AG20443 (cell line): ENCODE measurements around the gene S100P.
"Not testable (repeated sequence)": the region's sequence is repeated elsewhere in the genome, so short reads cannot be mapped to it uniquely, and the experiment has no call there.

ENCODE experiments used
- DNase-seq: peaks from one replicate; pipeline ENCODE4 v3.0.0; 2012; ENCODE audit warnings: low spot score, mixed read lengths

S100P gene

GRCh38 chr4:6724421-6725111 is 30.9 kb downstream of the S100P start:
- peak; percentile 53 for DNase-seq

DNA sequence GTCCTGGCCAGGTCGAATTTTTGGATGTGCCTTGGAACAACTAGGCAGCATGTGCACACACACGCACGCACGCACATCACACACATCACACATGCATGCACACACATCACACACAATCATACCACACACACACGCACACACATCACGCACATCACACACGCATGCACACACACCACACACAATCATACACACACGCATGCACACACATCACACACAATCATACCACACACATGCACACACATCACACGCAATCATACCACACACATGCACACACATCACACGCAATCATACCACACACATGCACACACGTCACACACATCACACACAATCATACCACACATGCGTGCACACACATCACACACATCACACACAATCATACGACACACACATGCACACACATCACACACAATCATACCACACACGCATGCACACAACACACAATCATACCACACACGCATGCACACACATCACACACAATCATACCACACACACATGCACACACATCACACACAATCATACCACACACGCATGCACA is 31.8 kb downstream of the S100P start:
- DNase-seq, result not testable (repeated sequence)

DNA sequence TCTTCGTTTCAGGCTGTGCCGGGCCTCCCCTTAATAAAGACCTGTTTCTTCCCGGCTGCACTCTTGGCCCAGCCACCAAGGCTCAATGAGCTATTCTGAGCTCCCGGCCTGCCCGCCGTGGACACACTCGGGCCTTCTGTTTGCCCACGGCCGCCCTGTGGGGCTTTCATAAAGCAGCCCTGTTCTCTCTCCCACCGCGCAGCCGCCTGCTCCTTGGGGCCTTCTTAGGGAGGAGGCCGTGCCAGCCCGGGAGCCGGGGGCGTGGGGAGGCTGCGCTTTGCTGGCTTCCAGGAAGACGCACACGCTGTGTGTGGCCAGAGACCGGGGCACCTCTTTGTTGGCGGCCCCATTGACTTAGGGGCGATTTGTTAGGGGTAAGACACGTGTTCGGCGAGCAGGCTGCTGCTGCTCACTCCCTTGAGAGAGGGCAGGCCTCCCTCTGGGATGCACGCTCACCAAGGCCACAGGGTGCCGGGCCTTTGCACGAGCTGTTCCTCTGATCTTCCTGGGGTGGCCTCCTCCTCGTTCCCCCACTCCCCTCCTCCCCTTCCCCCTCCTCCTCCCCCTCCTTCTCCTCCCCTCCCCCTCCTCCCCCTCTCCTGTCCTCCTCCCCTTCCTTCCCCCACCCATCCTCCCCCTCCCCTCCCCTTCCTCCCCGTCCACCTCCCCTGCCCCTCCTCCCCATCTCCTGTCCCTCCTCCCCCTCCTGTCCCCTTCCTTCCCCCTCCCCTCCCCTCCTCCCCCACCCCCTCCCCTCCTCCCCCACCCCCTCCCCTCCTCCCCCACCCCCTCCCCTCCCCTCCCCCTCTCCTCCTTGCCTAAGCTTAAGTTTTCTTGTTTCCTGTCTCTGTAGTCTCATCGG is 33.6 kb downstream of the S100P start:
- peak; percentile 67 for DNase-seq

DNA sequence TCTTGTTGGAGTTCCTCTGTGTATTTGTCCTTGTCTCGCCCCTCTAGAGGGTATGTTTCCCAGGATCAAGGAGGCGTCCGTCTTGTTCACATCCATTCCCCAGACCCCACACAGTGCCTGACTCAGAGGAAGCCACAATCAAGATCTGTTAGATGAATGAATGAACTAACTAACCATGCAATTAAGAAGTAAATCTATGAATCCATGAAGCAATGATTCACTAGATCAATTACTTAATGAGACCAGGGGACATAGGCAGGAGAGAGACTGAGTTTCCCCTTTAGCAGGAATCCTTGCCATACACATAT is 34.2 kb downstream of the S100P start:
- DNase-seq, result no peak

DNA sequence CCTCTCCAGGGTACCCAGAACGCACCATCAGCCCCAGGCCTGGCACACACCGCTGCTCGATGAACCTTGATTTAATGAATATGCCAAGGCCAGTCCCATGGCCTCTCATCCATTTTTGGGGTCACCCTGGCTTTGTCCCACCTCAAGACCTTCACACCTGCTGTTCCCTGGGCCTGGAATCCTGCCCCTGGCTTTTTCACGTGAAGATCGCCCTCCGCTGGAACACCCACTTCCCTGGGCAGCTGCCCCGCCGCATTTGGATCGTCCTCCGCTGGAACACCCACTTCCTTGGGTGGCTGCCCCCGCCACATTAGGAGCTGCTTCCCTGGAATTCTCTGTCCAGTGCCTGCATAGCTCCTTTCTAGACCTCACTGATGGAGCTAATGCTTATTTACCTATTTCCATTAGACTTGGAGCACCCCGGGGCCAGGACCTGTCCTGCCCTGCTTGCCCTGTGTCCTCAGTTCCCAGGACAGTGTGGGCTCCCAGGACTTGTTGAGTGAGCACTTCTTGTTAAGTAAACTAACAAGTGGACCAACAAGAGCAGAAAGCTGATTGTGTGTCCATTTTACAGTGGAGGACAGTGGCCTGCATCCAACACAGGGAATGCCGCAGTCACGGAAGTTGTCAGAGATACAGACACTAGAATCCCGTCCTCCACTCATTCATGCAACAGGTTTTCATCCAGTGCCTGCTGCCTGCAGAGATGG is 34.8 kb downstream of the S100P start:
- no peak for DNase-seq

GRCh38 chr4:6730603-6731317 is 37.1 kb downstream of the S100P start:
- DNase-seq, result peak; percentile 12

DNA sequence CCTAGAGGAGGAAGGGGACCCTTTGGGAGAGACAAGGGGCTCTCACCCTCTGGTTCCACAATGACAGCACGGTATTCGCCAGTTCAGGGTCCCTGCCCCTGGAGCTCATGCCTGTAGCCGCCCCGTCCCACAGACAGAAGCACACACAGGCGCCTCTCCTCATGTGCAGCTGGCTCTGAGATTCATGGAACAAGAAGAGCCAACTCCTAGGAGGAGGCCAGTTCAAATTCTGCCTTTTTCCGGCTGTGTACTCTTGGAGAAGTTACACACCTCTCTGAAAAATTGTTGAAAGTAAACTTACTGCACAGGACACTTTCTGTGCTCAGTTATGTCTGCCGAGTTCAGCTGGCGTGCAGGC is 37.6 kb downstream of the S100P start:
- no peak for DNase-seq

DNA sequence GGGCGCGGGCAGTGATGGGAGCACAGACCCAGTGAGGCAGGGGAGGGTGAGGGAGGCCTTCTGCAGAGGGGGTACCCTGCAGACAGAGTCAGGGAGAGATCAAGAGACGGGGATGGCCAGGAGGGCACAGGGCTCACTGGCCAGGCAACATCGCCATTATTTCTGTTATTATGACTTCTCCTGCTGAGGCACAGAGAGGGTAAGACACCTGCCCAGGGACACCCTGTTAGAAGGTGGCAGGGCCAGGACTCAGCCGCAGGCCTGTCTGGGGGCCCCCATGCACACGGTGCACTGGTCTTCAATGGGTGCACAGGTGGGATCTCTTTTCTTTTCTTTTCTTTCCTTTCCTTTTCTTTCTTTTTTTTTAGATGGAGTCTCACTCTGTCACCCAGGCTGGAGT is 38.1 kb downstream of the S100P start:
- no peak for DNase-seq

DNA sequence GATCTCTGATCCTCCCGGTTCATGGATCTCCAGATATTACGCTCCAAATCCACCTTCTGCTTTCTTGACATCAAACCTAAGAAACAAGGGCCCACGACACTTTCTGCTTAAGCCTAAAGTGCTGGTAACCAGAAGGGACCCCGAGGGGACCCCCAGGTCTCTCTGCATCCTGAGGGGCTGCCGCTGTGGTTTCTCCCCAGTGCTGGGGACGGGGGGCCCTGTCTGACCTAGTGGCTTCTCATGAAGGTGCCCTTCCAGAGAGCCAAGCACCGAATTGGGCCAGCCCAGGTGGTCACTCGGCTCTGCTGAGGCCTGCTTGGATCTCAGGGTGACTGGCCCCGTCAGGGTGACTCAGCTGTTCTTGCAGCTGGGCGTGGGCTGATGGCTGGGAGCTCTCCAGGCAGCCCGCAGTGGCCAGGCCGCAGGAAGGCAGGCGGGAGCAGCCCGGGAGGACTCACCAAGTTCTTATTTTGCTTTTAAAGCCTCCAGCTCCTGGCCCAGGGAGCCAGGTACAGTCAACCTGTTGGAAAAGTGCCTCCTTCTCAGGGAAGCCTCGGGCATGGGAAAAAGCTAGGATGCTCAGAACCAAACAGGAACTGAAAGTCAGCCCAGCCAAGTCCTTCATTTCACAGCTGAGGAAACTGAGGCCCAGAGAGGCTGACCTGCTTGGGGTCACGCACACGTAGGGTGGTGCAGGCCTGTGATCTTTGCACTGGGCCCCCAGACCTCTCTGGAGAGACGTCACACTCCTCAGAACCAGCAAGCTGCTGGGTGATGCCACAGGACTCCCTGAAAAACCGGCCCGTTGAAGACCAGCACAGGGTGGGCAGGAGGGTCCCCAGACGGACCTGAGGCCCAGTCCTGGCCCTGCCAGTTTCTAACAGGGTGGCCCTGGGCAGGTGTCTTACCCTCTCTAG is 39.0 kb downstream of the S100P start:
- peak; percentile 96 for DNase-seq

- DNase-seq, result peak; percentile 1
Measured at GRCh38 chr4:6733358-6734164, 39.9 kb downstream of the S100P start.

DNA sequence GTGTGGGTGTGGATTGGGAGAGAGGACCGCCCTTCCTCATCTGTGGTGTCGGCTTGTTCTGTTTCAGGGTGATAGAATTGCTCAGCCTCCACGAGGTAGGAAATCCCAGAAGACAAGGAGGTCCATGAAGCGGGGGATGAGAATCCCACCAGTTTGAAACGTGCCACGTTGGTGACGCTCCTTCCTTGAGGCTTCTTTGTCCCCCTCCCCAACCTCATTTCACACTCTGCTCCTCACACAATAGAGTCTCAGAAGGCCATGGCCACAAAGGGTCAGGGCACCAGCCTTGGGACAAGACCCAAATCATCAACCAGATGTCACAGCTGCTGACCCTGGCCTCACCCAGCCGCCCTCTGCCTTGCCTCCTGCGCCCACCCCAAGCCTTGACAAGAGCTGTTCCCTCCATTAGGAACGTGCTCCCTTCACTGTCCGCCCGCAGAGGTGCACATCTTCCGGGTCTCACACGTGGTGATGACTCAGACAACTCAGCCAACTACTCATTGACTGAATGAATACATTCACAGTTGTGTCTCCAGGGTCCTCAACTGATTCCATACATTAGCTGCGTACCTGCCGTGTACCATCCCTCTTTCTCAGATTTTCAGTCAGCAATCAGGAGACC is 40.6 kb downstream of the S100P start:
- DNase-seq, result peak; percentile 4

GRCh38 chr4:6739920-6740319 is 46.2 kb downstream of the S100P start:
- no peak for DNase-seq

DNA sequence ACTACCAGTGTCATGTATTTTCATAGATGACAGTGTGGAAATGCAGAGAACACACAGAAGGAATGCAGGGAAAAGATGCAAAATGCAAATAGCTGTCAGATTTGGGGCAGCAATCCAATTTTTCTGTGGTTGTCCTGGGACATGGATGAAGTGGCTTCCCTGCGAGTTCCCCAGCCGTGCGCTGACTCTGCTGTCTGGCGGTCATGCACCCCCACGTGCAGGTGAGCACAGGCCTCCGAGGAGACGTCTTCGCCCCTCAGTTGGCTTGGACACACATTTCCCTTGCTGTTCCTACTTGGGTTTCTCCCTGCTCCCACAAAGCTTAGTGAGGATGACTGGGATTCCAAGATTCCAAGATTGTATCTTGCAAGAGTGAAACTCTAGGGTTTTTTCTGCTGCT is 46.7 kb downstream of the S100P start:
- DNase-seq, result no peak

GRCh38 chr4:6742507-6742906 is 48.8 kb downstream of the S100P start:
- no peak for DNase-seq

GRCh38 chr4:6742989-6743388 is 49.3 kb downstream of the S100P start:
- no peak for DNase-seq
